ENCODE data around the gene SYPL1. TPM values are rescaled to one million over a fixed set of nuclear protein-coding genes. Genes with fewer than 3 reads are reported as not detected.

The SYPL1 gene
- total and polyA plus RNA-seq, 2 donors (not counting 3 experiments of a cell fraction or from before 2014, with no cell fraction given): 59.8 to 67.1 TPM

DNA sequence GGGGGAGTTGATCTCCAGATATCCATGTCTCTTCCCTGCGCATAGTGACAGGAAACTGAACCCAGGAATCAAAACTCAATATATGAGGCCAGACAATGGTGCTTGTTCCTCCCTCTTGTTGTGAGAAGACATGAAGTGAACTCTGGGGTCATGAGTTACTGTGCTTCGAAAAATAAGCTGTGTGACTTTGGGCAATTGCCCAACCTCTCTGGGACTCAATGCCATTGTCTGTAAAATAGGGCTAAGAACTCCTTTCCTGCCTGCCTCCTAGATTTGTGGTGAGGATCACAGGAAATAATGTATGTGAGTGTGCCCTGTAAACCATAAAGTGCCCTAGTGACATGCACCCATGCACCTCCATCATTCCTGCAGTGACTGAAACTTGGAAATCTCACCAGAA, 48.4 kb downstream of the SYPL1 start:
- H3K79me2 ChIP-seq (ENCODE audit: control insufficient read depth, insufficient read depth, low read length): no peaks in the 10 kb centered on the region
- POLR2A ChIA-PET: no interaction called here
- dilution Hi-C loops (cut with MboI; ENCODE audit: extremely low pct_ligation_motif_present, low sequenced_read_pairs) (loop anchor here (25.0 kb wide), 1 partner anchor 99 kb away; no protein-coding TSS in a partner anchor), intact Hi-C loops (cut with micrococcal nuclease) (loop anchor here (2.0 kb wide), 1 partner anchor 49 kb away; the partner anchor contains the start of gene SYPL1)
- H3K4me1 ChIP-seq (ENCODE audit: control insufficient read depth, extremely low read depth, insufficient read depth, low read length): peaks cover 17% of the 10 kb centered on the region
- H3K36me3 ChIP-seq (ENCODE audit: control insufficient read depth in 2 of 2, extremely low read depth in 1 of 2, insufficient read depth in 2 of 2, low read length in 2 of 2): no peaks in the 10 kb centered on the region
- H3K27me3 ChIP-seq (ENCODE audit: control insufficient read depth in 2 of 2, insufficient read depth in 2 of 2, low read length in 2 of 2): no peaks in the 10 kb centered on the region
- no peaks in the 10 kb centered on the region for H4K20me1 ChIP-seq (replicated peaks; ENCODE audit: control insufficient read depth, extremely low read depth, insufficient read depth, low read length)
- DNase-seq (ENCODE audit: low read depth, low spot score): no peak
- no peak overlapping the region for H3K4me2 ChIP-seq (ENCODE audit: insufficient read depth, low read length)
- no TSS peak for BruUV-seq (replicated peaks)
- no peaks in the 10 kb centered on the region for H3K9me3 ChIP-seq (replicated peaks; ENCODE audit: control insufficient read depth, insufficient read depth, low read length)
- FAIRE-seq: no peak
- CTCF ChIA-PET: interaction anchor here (4.2 kb wide), 1 partner anchor 91 kb away, joined by 25 read pairs; no protein-coding TSS in a partner anchor
- no peak overlapping the region for H2AFZ ChIP-seq (ENCODE audit: low read depth, low read length)
- H3K9me1 ChIP-seq (replicated peaks; ENCODE audit: control insufficient read depth, extremely low read depth, insufficient read depth, low read length): no peaks in the 10 kb centered on the region
- no peak overlapping the region for H3K9ac ChIP-seq (replicated peaks; ENCODE audit: extremely low read depth, insufficient read depth, low read length)
- TF ChIP-seq POLR2AphosphoS5 (IDR thresholded peaks at IDR 0.05; ENCODE audit: insufficient read depth, low read depth, low read length): no peak
- no peak for TF ChIP-seq MYC (IDR thresholded peaks at IDR 0.05; ENCODE audit: low read depth, low read length)
- TF ChIP-seq MAX (IDR thresholded peaks at IDR 0.05; ENCODE audit: insufficient read depth, insufficient read length): no peak
- TF ChIP-seq GATA2 (IDR thresholded peaks at IDR 0.05; ENCODE audit: insufficient read depth, insufficient read length, low read depth, low read length): no peak
- no peak for TF ChIP-seq POLR2A (IDR thresholded peaks at IDR 0.05; ENCODE audit: low read depth, low read length)
- TF ChIP-seq FOS (IDR thresholded peaks at IDR 0.05; ENCODE audit: borderline replicate concordance, insufficient read depth, low read length): no peak
- TF ChIP-seq JUN (IDR thresholded peaks at IDR 0.05; ENCODE audit: borderline replicate concordance, insufficient read depth, insufficient read length, low read depth): no peak
- TF ChIP-seq EZH2 (IDR thresholded peaks at IDR 0.05; ENCODE audit: borderline replicate concordance, low read depth, low read length, severe bottlenecking): no peak
- TF ChIP-seq, protein P1, sequence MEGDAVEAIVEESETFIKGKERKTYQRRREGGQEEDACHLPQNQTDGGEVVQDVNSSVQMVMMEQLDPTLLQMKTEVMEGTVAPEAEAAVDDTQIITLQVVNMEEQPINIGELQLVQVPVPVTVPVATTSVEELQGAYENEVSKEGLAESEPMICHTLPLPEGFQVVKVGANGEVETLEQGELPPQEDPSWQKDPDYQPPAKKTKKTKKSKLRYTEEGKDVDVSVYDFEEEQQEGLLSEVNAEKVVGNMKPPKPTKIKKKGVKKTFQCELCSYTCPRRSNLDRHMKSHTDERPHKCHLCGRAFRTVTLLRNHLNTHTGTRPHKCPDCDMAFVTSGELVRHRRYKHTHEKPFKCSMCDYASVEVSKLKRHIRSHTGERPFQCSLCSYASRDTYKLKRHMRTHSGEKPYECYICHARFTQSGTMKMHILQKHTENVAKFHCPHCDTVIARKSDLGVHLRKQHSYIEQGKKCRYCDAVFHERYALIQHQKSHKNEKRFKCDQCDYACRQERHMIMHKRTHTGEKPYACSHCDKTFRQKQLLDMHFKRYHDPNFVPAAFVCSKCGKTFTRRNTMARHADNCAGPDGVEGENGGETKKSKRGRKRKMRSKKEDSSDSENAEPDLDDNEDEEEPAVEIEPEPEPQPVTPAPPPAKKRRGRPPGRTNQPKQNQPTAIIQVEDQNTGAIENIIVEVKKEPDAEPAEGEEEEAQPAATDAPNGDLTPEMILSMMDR (IDR thresholded peaks at IDR 0.05; ENCODE audit: extremely low read depth in 1 of 2, insufficient read depth in 1 of 2, low read depth in 1 of 2, low read length in 2 of 2): no peak
- H3K4me3 ChIP-seq (replicated peaks in 1 of 3; ENCODE audit: insufficient read depth in 1 of 3, low read depth in 1 of 3, low read length in 3 of 3): no peak overlapping the region
- no peak overlapping the region for H3K27ac ChIP-seq (ENCODE audit: insufficient read depth, low read depth, low read length)

Data from endothelial cell of umbilical vein (primary cell).